HG03064 (cell line): ENCODE results near the gene DKK2.
"Not testable (repeated sequence)": the region's sequence is repeated elsewhere in the genome, so short reads cannot be mapped to it uniquely, and the experiment has no call there.

Experiments used
- ATAC-seq: cut with Tn5 transposase; IDR thresholded peaks from one replicate; pipeline ENCODE4 v1.9.1; 2021; ENCODE audit warnings: low read depth; ENCODE audit not compliant: unreplicated experiment

DKK2 gene

DNA sequence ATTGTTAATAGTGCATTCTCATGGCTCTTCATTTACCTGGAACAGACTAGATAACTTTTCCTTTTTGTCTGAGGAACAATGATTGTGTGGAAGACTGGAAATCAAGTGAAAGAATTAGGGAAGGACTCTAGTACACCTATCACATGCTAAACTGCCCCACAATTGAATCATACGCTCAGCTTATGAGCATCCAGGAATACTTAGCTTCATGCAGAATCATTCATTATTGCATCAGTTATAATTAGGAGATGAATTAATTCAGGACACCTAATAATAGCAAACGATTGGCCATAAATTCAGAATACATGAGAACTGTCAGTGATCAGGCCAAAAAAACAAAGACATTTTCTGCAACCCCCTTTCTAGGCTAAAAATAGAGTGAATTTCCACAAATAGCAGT lies 106.9 kb downstream of the DKK2 start:
- no peak for ATAC-seq

DNA sequence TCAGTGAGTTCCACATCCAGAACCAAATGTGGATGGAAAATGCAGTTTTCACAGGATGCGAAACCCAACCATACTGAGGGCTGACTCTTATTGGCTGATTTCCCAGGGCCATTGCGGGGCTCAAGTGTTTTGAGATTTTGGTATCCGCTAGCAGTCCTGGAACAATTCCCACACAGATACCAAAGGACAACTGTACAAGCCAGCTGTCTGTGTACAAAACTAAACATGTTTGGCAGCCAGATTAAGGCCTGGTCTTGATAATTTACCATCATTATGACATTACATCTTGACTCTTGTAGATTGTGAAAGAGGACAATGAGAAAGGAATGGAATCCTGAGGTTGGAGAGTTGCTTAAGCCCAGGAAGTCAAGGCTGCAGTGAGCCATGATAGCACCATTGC lies 121.9 kb downstream of the DKK2 start:
- no peak for ATAC-seq

DNA sequence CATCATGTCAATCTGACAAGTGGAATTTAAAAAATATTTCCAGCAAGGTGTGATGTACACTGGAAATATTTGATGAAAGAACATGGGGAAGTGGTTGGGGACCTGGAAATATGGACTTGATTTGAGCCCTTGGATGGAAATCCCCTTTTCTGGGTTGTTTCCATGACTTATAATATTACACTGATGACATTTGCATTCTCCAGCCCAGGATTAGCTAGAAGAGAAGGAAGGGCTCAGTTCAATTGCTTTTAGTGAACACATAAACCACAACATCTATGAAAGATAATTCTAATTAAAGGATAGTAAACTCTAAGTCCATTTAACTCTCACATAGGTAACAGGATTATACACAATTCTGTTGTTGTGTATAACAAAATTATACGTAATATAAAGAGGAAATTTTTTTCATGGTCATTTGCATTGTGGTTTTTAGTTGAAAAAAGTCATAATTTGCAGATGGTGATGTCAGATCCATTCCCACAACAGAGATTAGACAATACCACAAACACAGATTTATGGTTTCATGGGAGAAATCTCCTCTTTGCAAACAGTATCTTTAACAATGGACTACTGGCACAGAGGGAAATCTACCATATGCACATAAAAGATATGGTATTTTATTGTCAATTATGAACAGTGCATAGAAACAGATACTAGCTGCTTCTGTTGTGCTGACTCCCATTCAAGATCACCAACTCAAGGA lies 126.5 kb downstream of the DKK2 start:
- ATAC-seq, result no peak

DNA sequence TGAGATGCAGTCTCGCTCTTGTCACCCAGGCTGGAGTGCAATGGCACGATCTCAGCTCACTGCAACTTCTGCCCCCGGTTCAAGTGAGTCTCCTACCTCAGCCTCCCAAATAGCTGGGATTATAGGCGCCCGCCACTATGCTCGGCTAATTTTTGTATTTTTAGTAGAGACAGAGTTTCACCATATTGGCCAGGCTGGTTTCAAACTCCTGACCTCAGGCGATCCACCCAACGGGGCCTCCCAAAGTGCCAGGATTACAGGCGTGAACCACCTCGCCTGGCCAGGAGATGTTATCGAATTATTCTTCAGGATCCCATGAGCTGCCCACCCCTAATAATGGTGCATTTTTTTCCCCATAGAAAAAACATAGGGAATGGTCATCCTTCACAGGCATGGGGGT lies 128.1 kb downstream of the DKK2 start:
- not testable (repeated sequence) for ATAC-seq

DNA sequence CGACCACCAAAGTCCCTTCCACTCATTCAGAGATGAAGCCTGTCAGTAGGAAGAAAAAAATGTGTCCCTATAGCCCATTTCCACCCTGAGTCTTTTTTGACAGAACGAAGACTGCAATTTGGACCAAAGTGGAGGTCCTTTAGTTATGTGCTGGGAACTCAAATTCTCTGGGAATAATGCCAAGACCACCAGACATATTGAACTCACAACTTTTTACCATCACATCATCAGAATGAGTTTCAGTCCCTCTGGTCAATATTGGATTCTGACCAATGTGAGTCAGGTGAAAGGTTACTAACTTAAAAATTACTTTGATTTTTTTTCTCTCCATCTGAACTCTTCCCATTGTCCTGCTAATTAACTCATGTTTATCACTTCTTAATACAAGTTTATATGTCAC lies 128.9 kb downstream of the DKK2 start:
- ATAC-seq, result no peak

DNA sequence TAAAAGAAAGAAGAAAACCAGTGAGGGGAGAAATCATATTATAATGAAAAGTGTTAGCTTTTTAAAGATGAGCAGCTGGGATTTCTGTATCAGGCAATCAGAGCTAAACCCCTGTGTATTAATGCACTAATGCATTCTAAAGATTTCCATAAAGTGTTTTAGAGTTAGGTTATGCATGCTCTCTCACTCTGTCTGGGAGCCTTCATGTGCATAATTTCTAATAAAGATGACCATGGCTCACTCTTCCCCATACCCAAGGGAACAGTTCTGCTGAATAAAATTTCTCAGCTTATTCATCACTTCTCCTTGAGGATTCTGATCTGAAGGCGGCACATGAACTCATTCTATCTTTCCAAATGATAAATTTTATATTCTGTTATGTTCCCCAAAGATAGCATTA lies 129.4 kb downstream of the DKK2 start:
- no peak for ATAC-seq

DNA sequence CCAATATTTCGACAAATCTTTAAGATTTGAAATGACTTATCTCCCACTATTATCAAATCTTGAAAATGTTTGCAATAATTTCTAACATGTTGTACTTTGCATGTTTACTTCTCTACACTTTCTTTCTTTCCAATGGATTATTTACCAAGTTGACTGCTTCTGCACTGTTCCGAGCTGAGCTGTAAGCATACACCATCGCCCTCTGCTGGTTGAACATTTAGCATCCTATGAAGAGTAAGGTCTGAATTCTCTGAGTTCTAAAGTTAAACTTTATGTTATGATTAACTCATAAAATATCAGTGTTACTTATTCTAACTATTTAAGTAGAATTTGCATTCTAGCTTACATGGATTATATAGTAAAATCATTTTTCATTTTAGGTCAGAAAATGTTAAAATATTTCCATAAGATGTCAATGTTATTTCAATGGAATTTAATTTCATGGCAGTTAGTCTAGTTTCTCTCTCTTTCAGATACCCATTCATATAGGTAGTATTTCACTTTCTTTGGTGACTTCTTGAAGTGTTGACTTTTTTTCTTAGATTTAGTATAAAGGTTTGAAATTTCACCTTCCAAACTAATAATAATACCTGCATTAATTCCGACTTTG lies 137.4 kb downstream of the DKK2 start:
- no peak for ATAC-seq

DNA sequence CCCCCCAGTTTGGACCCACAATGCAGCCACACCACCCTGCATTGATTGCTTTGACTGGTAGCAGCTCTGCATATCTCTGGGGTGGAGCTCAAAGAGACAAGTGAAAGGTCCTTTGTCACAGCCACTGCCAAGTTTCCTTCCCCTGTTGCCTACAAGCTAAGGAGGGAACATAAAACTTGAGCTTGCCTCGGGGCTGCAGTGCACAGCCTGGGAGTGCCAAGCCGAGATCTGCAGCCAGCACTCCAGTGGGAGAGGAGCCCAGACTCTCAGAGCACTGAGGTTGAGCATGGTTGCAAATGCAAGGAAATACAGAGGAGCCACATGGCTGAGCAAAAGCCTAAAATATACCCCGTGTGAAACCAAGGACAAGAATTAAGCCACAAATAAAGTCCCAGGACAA lies 142.2 kb downstream of the DKK2 start:
- ATAC-seq, result no peak

DNA sequence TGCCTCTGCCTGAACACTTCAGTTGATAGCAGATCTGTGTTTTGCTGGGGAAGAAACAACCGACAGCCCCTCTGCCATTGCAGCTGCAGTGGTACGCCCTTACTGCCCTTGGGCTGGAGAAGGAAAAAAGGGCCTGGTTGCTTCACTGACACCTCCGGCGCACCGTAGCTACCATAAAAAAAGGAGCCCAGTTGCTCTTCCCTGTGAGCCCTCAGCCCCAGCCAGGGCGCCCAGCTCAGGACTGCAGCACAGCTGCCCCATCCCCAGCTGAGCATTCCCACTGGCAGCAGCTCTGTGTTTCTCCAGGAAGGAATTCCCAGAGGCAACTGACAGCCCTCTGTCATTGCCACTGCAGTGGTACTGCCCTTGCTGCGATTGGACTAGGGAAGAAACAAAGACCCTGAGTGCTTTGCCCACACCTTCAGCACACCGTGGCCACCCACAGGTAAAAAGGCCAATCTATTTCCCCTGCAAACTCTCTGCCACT lies 142.7 kb downstream of the DKK2 start:
- ATAC-seq, result no peak

DNA sequence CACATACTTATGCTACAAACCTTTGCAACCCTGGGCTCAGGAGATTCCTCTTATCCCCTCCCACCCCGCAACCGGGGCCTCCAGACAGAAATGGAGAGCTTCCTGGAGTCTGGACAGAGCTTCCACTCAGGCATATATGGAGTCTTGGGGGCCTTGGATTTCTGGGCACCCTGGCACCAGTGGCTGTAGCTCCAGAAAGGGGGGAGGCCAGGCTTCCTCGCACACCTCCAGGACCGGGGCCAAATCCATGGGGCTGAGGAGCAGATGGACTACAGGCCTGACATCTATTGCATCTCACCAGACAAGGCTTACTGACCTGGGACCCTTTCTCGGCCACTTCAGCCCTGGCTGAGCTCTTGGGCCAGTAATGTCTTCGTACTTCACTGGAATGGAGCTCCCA lies 143.3 kb downstream of the DKK2 start:
- ATAC-seq, result no peak

DNA sequence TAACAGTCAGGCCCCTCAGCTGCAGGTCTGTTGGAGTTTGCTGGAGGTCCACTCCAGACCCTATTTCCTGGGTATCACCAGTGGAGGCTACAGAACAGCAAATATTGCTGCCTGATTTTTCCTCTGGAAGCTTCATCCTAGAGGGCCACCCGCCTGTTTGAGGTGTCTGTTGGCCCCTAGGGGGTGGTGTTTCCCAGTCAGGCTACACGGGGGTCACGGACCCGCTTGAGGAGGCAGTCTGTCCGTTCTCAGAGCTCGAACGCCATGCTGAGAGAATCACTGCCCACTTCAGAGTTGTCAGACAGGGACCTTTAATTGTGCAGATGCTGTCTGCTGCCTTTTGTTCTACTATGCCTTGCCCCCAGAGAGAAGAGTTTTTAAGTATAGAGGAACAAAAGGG lies 160.8 kb downstream of the DKK2 start:
- no peak for ATAC-seq
